Measurements from ENCODE around the gene RASGRP2. TPM values are rescaled to one million over a fixed set of nuclear protein-coding genes. Genes with fewer than 3 reads are reported as not detected.

RASGRP2 gene
- 1.0 to 1.5 TPM (median 1.1 TPM) in 5 replicates for total RNA-seq (2022; extraction: Qiagen RNA extraction)

DNA sequence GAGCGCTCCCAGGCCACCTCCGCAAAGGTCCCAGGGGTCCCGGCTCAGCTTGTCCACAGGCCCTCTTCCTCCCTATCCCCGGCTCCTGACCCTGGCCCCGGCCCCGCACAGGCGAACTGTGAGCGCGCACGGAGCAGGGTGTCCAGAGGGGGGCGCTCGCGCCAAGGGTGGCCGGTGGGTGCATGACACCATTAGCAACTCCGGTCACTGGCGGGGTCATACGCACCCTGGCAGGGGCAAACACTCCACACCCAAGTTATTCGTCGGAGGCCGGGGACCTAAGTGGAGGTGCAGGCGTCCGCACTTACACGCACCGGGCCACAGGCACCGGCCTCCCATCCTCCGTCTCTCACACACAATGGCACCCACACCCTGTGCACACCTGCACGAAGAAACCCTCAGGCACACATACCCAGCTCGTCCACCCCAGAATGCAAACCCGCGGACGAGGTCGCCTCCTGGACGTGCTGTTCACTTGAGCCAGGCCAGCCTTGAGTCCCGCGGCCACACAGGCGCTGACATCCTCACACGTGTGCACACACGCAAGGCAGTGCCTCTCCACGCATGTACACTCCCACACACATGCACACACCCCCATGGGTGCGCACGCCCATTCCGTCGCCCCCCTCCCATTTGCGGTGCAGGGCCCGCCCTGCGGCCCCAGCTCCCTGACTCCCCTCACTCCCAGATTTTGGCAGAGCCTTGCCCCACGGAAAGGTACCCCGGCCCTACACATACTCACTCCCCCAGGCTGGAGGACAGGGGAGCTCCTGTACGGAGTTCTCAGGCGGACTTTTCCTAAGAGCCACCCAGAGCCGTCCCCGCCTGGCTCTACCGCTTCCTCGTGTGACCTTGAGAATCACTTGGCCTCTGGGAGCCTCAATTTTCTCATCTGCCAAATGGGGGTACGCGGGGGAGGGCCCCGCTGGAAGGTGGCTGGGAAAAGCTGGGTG is at the start of gene RASGRP2:
Gene RASGRP2, minus strand, starts transcription at position 552 of the 953 bp plus-strand sequence. CDS start 1,276 bp downstream, outside the sequence.

DNA sequence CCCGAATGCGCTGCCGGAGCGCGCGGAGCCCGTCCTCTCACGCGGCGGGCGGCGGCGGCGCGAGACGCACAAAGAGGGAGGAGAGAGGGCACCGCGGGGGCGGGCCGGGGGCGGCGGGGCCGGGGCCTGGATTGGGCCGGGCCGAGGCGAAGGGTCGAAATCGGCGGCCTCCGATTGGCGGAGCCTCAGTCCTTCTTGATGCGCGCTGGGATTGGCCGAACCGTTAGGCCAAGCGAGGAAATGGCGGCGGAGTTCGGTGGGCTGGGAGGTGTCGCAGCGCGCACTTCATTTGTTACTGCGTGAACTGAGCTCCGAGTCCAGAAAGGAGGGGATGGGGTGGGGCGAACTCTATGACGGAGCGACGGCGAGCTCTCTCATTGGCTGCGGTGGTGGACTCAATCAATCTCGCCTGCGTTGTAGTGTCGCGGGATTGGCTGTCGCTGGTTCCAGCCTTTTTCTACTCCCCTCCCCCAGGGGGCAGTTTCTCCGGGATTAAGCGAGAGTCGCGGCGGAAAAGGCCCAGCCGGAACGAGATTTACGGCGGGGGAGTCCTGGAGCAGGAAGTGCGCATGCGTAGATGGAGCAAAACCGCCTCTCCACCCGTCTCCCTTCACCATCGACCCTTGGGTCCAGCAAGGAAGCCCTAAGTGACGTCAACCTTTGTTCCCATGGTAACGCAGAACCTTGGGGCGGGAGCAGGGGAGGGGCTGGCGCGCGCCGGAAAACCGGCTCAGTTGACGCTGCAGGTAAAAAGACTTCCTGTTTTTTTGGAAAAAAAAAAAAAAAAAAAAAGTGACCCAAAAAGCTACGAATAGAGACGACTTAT is 34.7 kb upstream of the RASGRP2 start, which contains the start of gene SF1:
Gene SF1, minus strand, starts transcription at position 70 of the 826 bp plus-strand sequence. CDS start 150 bp downstream, outside the sequence.

GRCh38 chr11:64759722-64760719 is 16.1 kb upstream of the RASGRP2 start, which contains the start of gene PYGM:
Gene PYGM (minus strand): TSS chr11:64759974. CDS start chr11:64759898, 76 bp downstream.

GRCh38 chr11:64723117-64723906 is 20.6 kb downstream of the RASGRP2 start, which contains the start of gene NRXN2:
Gene NRXN2 (minus strand): TSS chr11:64723197. CDS start chr11:64713699, 9,498 bp downstream.

Other genes with a start within 250 kb of the RASGRP2 start
- 0.05 to 0.16 TPM (median 0.10 TPM) in 4 of 5 replicates, not detected in the other for gene SLC22A11, start 188.2 kb downstream of the RASGRP2 start, total RNA-seq (2022; extraction: Qiagen RNA extraction)
- not detected in 5 replicates for gene SLC22A12, start 152.9 kb downstream of the RASGRP2 start, total RNA-seq (2022; extraction: Qiagen RNA extraction)
- 0.15 to 0.40 TPM (median 0.23 TPM) in 5 replicates for gene NRXN2, start 20.9 kb downstream of the RASGRP2 start, total RNA-seq (2022; extraction: Qiagen RNA extraction)
- 0.18 to 0.54 TPM (median 0.25 TPM) in 5 replicates for gene PYGM, start 15.8 kb upstream of the RASGRP2 start, total RNA-seq (2022; extraction: Qiagen RNA extraction)
- gene SF1, start 34.4 kb upstream of the RASGRP2 start, total RNA-seq (2022; extraction: Qiagen RNA extraction), result 162 to 230 TPM (median 166 TPM) in 5 replicates
- gene MAP4K2, start 59.1 kb upstream of the RASGRP2 start, total RNA-seq (2022; extraction: Qiagen RNA extraction), result 5.7 to 11.3 TPM (median 9.6 TPM) in 5 replicates
- gene MEN1, start 66.4 kb upstream of the RASGRP2 start, total RNA-seq (2022; extraction: Qiagen RNA extraction), result 32.0 to 45.4 TPM (median 44.1 TPM) in 5 replicates
- 1.0 to 3.0 TPM (median 1.8 TPM) in 5 replicates for gene CDC42BPG, start 100.5 kb upstream of the RASGRP2 start, total RNA-seq (2022; extraction: Qiagen RNA extraction)
- gene EHD1, start 134.5 kb upstream of the RASGRP2 start, total RNA-seq (2022; extraction: Qiagen RNA extraction), result 98.0 to 142 TPM (median 132 TPM) in 5 replicates
- gene ATG2A, start 173.1 kb upstream of the RASGRP2 start, total RNA-seq (2022; extraction: Qiagen RNA extraction), result 12.4 to 25.1 TPM (median 23.4 TPM) in 5 replicates
- gene PPP2R5B, start 180.5 kb upstream of the RASGRP2 start, total RNA-seq (2022; extraction: Qiagen RNA extraction), result 4.5 to 6.9 TPM (median 4.9 TPM) in 5 replicates
- gene GPHA2, start 191.8 kb upstream of the RASGRP2 start, total RNA-seq (2022; extraction: Qiagen RNA extraction), result not detected in 5 replicates
- gene MAJIN, start 228.0 kb upstream of the RASGRP2 start, total RNA-seq (2022; extraction: Qiagen RNA extraction), result not detected in 5 replicates